Measurements from ENCODE around the gene LGALS4. TPM values are rescaled to one million over a fixed set of nuclear protein-coding genes. Genes with fewer than 3 reads are reported as not detected.
"Not testable (repeated sequence)": the region's sequence is repeated elsewhere in the genome, so short reads cannot be mapped to it uniquely, and the experiment has no call there.

LGALS4 gene
- total RNA-seq, 1 donor from 2014 or later, result 33.4 TPM

DNA sequence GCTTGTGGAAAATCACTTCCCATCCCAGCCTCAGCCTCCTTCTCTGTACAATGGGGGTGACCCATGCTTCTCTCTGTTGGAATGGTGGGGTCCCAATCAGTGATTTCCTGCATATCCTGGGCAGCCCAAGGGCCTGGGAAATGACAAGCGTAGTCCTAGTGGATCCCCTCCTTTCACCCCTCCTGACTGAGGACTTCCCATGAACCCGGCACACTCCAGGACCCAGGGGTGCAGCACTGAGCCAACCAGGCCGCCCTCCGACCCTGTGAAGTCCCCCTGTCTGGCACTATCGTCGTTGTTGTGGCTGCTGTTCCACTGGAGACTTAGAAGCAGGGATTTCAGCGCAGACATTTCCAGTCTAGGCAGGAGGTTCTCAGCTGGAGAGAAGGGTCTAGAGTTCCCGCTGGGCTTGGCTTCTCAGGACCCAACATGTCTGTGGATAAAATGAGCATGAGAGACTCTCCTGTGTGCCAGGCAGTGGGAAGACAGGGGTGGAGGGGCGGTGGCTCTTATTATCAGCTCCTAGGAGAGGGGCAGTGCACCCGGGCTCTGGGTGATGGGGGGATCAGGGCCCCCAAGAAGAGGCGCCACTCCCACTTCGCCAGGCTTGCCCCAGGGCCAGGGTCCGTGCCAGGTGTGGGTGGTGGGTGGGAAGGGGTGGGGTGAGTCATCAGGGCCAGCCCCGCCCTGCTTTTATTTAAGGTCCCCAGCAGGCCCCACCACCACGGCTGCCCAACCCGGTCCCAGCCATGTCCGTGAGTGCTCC is 24.1 kb downstream of the LGALS4 start, which contains the start of gene LGALS7B:
TSS of gene LGALS7B (plus strand) at position 723 of the 766 bp plus-strand sequence. CDS start at position 750, 27 bp downstream.
- Mint-ChIP-seq H3K4me3 (no peak within 1 kb of the TSS), H3K27ac (no peak within 1 kb of the TSS), H3K36me3 (no peaks in the 10 kb centered on the region), H3K9me3 (no peaks in the 10 kb centered on the region), H3K27me3 (peaks cover 3% of the 10 kb centered on the region), H3K4me1 (ENCODE audit: unreplicated experiment) (peaks cover 4% of the 10 kb centered on the region)
- no peak for DNase-seq (ENCODE audit: extremely low spot score, unreplicated experiment)
- TF ChIP-seq, protein P1, sequence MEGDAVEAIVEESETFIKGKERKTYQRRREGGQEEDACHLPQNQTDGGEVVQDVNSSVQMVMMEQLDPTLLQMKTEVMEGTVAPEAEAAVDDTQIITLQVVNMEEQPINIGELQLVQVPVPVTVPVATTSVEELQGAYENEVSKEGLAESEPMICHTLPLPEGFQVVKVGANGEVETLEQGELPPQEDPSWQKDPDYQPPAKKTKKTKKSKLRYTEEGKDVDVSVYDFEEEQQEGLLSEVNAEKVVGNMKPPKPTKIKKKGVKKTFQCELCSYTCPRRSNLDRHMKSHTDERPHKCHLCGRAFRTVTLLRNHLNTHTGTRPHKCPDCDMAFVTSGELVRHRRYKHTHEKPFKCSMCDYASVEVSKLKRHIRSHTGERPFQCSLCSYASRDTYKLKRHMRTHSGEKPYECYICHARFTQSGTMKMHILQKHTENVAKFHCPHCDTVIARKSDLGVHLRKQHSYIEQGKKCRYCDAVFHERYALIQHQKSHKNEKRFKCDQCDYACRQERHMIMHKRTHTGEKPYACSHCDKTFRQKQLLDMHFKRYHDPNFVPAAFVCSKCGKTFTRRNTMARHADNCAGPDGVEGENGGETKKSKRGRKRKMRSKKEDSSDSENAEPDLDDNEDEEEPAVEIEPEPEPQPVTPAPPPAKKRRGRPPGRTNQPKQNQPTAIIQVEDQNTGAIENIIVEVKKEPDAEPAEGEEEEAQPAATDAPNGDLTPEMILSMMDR (conservative IDR thresholded peaks at IDR 0.05), result no peak

DNA sequence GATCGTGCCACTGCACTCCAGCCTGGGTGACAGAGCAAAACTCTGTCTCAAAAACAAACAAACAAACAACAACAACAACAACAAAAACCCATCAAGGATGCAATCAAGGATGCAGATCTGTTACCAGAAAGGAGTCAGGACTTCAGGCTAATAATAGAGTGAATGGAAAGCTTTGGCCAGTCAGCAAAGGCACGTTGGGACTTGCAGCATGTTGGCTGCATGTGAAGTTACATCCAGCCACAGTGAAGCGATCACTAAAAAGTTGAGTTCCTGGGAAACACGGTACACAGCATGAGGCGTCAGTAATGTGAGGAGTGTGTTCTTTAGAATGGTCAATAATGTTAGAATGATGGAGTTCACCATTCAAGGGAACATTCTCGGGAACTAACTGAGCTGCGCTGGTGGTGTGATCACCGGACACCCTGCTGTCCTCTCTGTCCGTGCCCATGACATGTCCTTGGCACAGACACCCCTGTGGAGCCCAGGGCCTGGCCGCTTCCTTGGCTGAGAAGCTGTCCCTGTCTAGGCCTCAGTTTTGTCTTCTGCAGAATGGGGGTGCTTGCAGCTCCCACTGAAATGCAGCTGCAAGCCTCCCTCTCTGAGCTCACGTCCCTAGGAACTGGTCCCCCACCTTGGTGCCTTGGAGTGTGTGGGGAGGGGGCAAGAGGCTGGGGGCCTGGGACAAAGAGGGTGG is 26.0 kb downstream of the LGALS4 start:
- DNase-seq (ENCODE audit: extremely low spot score, unreplicated experiment), result no peak
- Mint-ChIP-seq H3K36me3 (no peaks in the 10 kb centered on the region), H3K9me3 (no peaks in the 10 kb centered on the region), H3K4me3 (no peak overlapping the region), H3K4me1 (ENCODE audit: unreplicated experiment) (no peaks in the 10 kb centered on the region), H3K27me3 (no peaks in the 10 kb centered on the region), H3K27ac (no peak overlapping the region)
- TF ChIP-seq, protein P1 (conservative IDR thresholded peaks at IDR 0.05), result no peak

DNA sequence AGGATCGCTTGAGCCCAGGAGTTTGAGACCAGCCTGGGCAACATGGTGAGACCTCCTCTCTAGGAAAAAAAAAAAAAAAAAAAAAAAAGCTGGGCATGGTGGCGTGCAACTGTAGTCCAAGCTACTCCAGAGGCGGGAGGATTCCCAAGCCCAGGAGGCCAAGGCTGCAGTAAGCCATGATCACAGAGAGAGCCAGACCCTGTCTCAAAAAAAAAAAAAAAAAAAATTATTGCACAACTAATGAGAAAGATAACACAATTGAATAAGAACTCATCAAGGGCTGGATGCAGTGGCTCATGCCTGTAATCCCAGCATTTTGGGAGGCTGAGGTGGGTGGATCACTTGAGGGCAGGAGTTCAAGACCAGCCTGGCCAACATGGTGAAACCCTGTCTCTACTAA is 26.7 kb downstream of the LGALS4 start:
- not testable (repeated sequence) for H3K4me3 Mint-ChIP-seq; H3K27me3 Mint-ChIP-seq; H3K27ac Mint-ChIP-seq; H3K36me3 Mint-ChIP-seq; H3K4me1 Mint-ChIP-seq (ENCODE audit: unreplicated experiment); H3K9me3 Mint-ChIP-seq; DNase-seq (ENCODE audit: extremely low spot score, unreplicated experiment)

GRCh38 chr19:38785187-38785699 is 27.5 kb downstream of the LGALS4 start:
- no peak overlapping the region for H3K4me3 Mint-ChIP-seq
- TF ChIP-seq, protein P1 (conservative IDR thresholded peaks at IDR 0.05), result no peak
- H3K27ac Mint-ChIP-seq, result no peak overlapping the region
- DNase-seq (ENCODE audit: extremely low spot score, unreplicated experiment), result no peak
- H3K27me3 Mint-ChIP-seq, result peaks cover 5% of the 10 kb centered on the region
- H3K4me1 Mint-ChIP-seq (ENCODE audit: unreplicated experiment), result no peaks in the 10 kb centered on the region
- no peaks in the 10 kb centered on the region for H3K9me3 Mint-ChIP-seq
- H3K36me3 Mint-ChIP-seq, result no peaks in the 10 kb centered on the region

DNA sequence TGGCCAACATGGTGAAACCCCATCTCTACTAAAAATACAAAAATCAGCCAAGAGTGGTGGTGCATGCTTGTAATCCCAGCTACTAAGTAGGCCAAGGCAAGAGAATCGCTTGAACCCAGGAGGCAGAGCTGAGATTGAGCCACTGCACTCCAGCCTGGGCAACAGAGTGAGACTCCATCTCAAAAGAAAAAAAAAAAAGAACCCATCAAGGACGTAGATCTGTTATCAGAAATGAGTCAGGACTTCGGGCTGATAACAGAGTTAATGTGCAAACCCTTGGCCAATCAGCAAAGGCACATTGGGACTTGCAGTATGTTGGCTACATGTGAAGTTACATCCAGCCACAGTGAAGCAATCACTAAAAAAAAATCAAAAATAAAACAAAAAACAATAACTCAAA is 28.5 kb downstream of the LGALS4 start:
- Mint-ChIP-seq H3K4me3 (no peak overlapping the region), H3K9me3 (no peaks in the 10 kb centered on the region), H3K36me3 (no peaks in the 10 kb centered on the region), H3K27me3 (peaks cover 7% of the 10 kb centered on the region), H3K4me1 (ENCODE audit: unreplicated experiment) (no peaks in the 10 kb centered on the region), H3K27ac (no peak overlapping the region)
- no peak for DNase-seq (ENCODE audit: extremely low spot score, unreplicated experiment)
- TF ChIP-seq, protein P1 (conservative IDR thresholded peaks at IDR 0.05), result no peak

DNA sequence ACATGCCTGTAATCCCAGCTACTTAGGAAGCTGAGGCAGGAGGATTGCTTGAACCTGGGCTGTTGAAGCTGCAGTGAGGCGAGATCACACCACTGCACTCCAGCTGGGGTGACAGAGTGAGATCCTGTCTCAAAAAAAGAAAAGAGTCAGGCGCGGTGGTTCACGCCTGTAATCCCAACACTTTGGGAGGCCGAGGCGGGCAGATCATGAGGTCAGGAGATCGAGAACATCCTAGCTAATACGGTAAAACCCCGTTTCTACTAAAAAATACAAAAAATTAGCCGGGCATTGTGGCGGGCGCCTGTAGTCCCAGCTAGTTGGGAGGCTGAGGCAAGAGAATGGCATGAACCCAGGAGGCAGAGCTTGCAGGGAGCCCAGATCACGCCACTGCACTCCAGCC is 30.5 kb downstream of the LGALS4 start:
- not testable (repeated sequence) for DNase-seq (ENCODE audit: extremely low spot score, unreplicated experiment); H3K4me1 Mint-ChIP-seq (ENCODE audit: unreplicated experiment); H3K9me3 Mint-ChIP-seq; H3K27ac Mint-ChIP-seq; H3K36me3 Mint-ChIP-seq; H3K4me3 Mint-ChIP-seq
- peaks cover 11% of the 10 kb centered on the region for H3K27me3 Mint-ChIP-seq

Data from type B pancreatic cell (in vitro differentiated cells).